ENCODE measurements around the gene PREX1. TPM values are rescaled to one million over a fixed set of nuclear protein-coding genes. Genes with fewer than 3 reads are reported as not detected.

The PREX1 gene
- total RNA-seq, 1 donor from 2014 or later: 66.0 TPM

DNA sequence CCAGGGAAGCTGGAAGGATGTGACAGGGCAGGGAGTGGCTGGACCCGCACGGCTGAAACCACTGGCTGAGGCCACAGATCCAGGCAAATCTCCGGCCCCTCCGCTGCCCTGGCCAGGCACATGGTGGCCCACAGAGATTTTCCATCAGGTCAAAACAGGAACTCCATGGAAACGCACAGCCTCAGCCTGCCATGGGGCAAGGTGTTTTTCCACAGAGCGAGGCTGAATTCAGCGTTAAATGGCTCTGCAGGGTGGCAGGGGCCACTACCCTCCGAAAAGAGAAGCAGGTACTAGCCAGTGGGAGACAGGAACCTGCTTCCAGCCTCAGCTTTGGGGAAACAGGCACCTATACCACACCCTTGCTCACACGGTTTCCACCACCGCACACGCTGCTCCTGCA lies 53.1 kb downstream of the PREX1 start:
- Histone ChIP-seq H3K4me3 (no peak overlapping the region), H3K9me3 (peaks cover 1% of the 10 kb centered on the region), H3K36me3 (no peaks in the 10 kb centered on the region), H3K4me1 (peaks cover 57% of the 10 kb centered on the region), H3K27ac (peak overlapping the region; percentile 65), H3K27me3 (no peaks in the 10 kb centered on the region)
- intact Hi-C loops (cut with DNase I): no loop called here
- TF ChIP-seq CTCF (IDR thresholded peaks at IDR 0.05): no peak
- no peak for ATAC-seq
- no peak for DNase-seq

DNA sequence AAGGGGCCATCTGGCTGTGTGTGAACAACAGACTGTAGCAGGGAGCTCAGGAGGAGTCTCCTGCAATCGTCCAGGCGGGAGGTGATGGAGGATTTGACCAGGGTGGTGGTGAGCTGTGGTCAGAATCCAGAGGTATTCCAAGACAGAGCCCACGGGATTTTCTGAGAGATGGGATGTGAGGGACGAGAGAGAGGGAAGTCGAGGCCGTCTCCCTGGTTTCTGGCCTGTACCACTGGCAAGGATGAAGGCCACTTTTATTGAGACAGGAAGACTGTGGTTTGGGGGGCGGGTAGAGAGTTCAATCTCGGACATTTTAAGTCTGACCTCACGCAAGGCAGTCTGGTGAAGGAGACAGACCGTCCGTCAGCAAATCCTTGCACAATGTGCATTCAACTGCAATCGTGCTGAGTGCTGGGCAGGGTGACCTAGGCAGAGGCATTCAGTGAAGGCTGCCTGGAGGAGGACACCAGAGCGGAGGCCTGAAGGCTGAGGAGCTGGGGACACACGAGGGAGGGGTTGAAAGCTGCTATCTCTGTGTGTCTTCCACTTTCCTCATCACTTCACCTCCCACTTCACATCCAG lies 53.9 kb downstream of the PREX1 start:
- H3K27ac ChIP-seq: peak overlapping the region; percentile 65
- no peaks in the 10 kb centered on the region for H3K9me3 ChIP-seq
- DNase-seq (no peak), ATAC-seq (peak; percentile 66)
- no peak for TF ChIP-seq CTCF (IDR thresholded peaks at IDR 0.05)
- intact Hi-C loops (cut with DNase I): no loop called here
- no peaks in the 10 kb centered on the region for H3K36me3 ChIP-seq
- H3K4me3 ChIP-seq: no peak overlapping the region
- no peaks in the 10 kb centered on the region for H3K27me3 ChIP-seq
- peaks cover 64% of the 10 kb centered on the region for H3K4me1 ChIP-seq

GRCh38 chr20:48772183-48772976 lies 55.4 kb downstream of the PREX1 start:
- H3K4me3 ChIP-seq: no peak overlapping the region
- DNase-seq (peak; percentile 81), ATAC-seq (peak; percentile 82)
- peak overlapping the region; percentile 17 for H3K27ac ChIP-seq
- H3K27me3 ChIP-seq: no peaks in the 10 kb centered on the region
- H3K4me1 ChIP-seq: peaks cover 64% of the 10 kb centered on the region
- no peaks in the 10 kb centered on the region for H3K9me3 ChIP-seq
- TF ChIP-seq CTCF (IDR thresholded peaks at IDR 0.05): no peak
- H3K36me3 ChIP-seq: no peaks in the 10 kb centered on the region
- intact Hi-C loops (cut with DNase I): no loop called here

GRCh38 chr20:48771542-48771941 lies 56.3 kb downstream of the PREX1 start:
- DNase-seq: no peak
- H3K27ac ChIP-seq: peak overlapping the region; percentile 17
- ATAC-seq: no peak
- no peaks in the 10 kb centered on the region for H3K36me3 ChIP-seq
- no peak for TF ChIP-seq CTCF (IDR thresholded peaks at IDR 0.05)
- no peaks in the 10 kb centered on the region for H3K27me3 ChIP-seq
- peaks cover 65% of the 10 kb centered on the region for H3K4me1 ChIP-seq
- no peak overlapping the region for H3K4me3 ChIP-seq
- H3K9me3 ChIP-seq: no peaks in the 10 kb centered on the region
- intact Hi-C loops (cut with DNase I): no loop called here

GRCh38 chr20:48770700-48771442 lies 56.9 kb downstream of the PREX1 start:
- Histone ChIP-seq H3K4me3 (no peak overlapping the region), H3K4me1 (peaks cover 69% of the 10 kb centered on the region), H3K27ac (peak overlapping the region; percentile 17), H3K9me3 (no peaks in the 10 kb centered on the region), H3K36me3 (no peaks in the 10 kb centered on the region), H3K27me3 (no peaks in the 10 kb centered on the region)
- ATAC-seq (no peak), DNase-seq (no peak)
- intact Hi-C loops (cut with DNase I): no loop called here
- TF ChIP-seq CTCF (IDR thresholded peaks at IDR 0.05): no peak

Measured in upper lobe of right lung (tissue), 1 donor.